Brain microvascular endothelial cell (primary cell): ENCODE data around the gene ATRN.
"Not testable (repeated sequence)": the region's sequence is repeated elsewhere in the genome, so short reads cannot be mapped to it uniquely, and the experiment has no call there.

ENCODE experiments used
- DNase-seq: peaks from one replicate; pipeline ENCODE4 v3.0.0-alpha.2; 2020
- H3K27ac ChIP-seq: fragments of 250-450 bp; sonication (Bioruptor Pico); 2 replicates; pipeline ENCODE4 v1.5.1; 2020; ENCODE audit warnings: mild to moderate bottlenecking, moderate library complexity
- H3K27me3 ChIP-seq: fragments of 250-450 bp; sonication (Bioruptor Pico); replicated peaks from 2 replicates; pipeline ENCODE4 v1.5.1; 2020; ENCODE audit warnings: mild to moderate bottlenecking
- H3K36me3 ChIP-seq: fragments of 250-450 bp; sonication (Bioruptor Pico); replicated peaks from 2 replicates; pipeline ENCODE4 v1.5.1; 2020; ENCODE audit warnings: mild to moderate bottlenecking
- H3K4me3 ChIP-seq: 2 replicates; pipeline ENCODE4 v1.5.1; 2011; ENCODE audit warnings: low read depth, mild to moderate bottlenecking, control low read depth, low read length, moderate library complexity
- in situ Hi-C: cut with HindIII; loops from 2 replicates; pipeline ENCODE4 v1.10.0; 2017; ENCODE audit warnings: low sequenced_read_pairs, low pct_ligation_motif_present
- TF ChIP-seq, protein P1 (sequence below): IDR thresholded peaks from 2 replicates; pipeline ENCODE4 v1.5.1; 2011; ENCODE audit warnings: low read depth, mild to moderate bottlenecking, moderate library complexity, low read length, control low read depth, inconsistent platforms; ENCODE audit errors: missing control alignments

The ATRN gene

DNA sequence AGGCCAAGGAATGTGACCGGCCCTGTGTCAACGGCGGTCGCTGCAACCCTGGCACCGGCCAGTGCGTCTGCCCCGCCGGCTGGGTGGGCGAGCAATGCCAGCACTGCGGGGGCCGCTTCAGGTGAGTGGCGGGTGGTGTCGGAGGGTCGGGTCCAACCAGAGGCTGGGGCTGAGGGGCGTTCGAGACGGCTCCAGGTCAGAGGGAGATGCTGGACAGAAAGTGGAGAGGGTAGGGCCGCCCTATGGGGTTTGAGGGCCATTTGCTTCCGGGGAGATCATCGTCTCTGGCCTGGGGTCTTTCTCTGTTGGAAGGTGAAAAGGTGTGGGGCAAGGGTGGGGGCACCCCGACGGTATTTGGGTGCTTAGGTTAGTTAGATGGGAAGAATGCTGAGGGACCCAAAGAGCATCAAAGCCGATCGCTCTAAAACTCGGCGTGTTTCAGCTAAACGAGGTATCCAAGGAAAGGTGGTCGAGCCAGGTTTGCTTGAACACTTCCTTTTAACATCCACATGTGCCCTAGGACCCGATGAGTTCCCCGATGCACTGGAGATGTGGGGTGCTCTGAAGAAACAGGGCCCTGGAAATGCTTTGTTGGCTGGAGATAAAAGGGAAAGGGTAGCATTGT lies 691 bp downstream of the ATRN start:
- H3K4me3 ChIP-seq: peak overlapping the region; percentile 83
- no peaks in the 10 kb centered on the region for H3K36me3 ChIP-seq
- DNase-seq: no peak
- in situ Hi-C loops: no loop called here
- peak overlapping the region; percentile 83 for H3K27ac ChIP-seq
- H3K27me3 ChIP-seq: no peaks in the 10 kb centered on the region
- TF ChIP-seq, protein P1, sequence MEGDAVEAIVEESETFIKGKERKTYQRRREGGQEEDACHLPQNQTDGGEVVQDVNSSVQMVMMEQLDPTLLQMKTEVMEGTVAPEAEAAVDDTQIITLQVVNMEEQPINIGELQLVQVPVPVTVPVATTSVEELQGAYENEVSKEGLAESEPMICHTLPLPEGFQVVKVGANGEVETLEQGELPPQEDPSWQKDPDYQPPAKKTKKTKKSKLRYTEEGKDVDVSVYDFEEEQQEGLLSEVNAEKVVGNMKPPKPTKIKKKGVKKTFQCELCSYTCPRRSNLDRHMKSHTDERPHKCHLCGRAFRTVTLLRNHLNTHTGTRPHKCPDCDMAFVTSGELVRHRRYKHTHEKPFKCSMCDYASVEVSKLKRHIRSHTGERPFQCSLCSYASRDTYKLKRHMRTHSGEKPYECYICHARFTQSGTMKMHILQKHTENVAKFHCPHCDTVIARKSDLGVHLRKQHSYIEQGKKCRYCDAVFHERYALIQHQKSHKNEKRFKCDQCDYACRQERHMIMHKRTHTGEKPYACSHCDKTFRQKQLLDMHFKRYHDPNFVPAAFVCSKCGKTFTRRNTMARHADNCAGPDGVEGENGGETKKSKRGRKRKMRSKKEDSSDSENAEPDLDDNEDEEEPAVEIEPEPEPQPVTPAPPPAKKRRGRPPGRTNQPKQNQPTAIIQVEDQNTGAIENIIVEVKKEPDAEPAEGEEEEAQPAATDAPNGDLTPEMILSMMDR: no peak

DNA sequence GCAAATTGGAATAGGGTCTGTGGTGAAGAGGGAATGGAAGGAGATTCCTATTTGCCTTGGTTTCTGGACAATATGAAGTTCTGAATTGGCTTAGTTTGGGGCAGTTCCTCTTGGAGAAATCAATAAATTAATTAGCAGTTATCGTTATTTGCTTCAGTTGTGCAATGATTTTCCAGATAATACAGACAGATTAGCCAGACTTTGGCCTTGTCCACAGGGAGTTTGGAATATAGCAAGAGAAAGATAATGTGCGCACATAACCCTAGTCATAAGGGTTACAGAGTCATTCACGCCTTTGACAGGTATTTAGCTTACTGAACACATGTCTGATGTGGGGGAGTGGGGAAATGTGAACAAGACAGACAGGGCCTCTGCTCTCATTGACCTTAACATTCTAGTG lies 1.3 kb downstream of the ATRN start:
- DNase-seq: no peak
- H3K27me3 ChIP-seq: no peaks in the 10 kb centered on the region
- H3K4me3 ChIP-seq: peak overlapping the region; percentile 83
- in situ Hi-C loops: no loop called here
- TF ChIP-seq, protein P1: no peak
- no peaks in the 10 kb centered on the region for H3K36me3 ChIP-seq
- no peak overlapping the region for H3K27ac ChIP-seq

DNA sequence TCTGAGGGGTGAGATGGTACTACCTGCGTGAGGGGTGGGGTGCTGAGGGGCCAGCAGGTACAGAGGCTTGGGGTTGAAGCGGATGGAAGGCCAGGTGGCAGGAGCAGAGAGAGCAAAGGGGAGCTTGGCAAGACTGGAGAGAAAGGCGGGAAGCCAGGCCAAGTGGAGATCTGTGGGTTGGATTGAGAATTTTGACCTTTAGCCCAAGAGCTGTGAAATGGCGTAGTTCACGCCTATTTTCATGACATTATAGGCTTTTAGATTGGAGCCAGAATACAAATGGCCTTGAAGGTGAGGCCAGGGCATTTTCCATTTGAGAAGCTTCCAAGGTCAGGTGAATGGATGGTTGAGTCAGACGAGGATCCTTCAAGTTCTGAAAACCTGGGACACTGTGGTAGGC lies 2.5 kb downstream of the ATRN start:
- H3K36me3 ChIP-seq: no peaks in the 10 kb centered on the region
- H3K4me3 ChIP-seq: no peak overlapping the region
- H3K27ac ChIP-seq: no peak overlapping the region
- TF ChIP-seq, protein P1: no peak
- no peak for DNase-seq
- no peaks in the 10 kb centered on the region for H3K27me3 ChIP-seq
- in situ Hi-C loops: no loop called here

DNA sequence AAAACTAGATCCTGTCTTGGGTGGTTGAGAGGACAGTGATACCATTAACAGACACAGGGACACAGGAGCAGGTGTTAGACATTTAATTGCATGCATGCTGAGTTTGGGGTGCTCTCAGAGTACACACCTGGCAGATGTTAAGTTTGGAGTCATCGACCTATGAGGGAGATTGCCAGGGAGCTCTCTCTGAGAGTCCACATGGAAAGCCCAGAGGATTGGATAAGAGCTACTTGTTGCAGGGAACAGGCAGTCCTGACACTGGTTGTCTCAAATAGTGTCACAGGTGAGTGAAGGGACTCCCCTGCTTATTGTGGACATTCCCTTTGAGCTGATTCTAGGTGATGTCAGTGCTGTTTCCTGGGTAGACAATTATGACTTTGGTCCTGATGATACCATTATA lies 3.1 kb downstream of the ATRN start:
- no peak overlapping the region for H3K4me3 ChIP-seq
- TF ChIP-seq, protein P1: no peak
- no peaks in the 10 kb centered on the region for H3K36me3 ChIP-seq
- in situ Hi-C loops: no loop called here
- H3K27ac ChIP-seq: no peak overlapping the region
- no peak for DNase-seq
- no peaks in the 10 kb centered on the region for H3K27me3 ChIP-seq

DNA sequence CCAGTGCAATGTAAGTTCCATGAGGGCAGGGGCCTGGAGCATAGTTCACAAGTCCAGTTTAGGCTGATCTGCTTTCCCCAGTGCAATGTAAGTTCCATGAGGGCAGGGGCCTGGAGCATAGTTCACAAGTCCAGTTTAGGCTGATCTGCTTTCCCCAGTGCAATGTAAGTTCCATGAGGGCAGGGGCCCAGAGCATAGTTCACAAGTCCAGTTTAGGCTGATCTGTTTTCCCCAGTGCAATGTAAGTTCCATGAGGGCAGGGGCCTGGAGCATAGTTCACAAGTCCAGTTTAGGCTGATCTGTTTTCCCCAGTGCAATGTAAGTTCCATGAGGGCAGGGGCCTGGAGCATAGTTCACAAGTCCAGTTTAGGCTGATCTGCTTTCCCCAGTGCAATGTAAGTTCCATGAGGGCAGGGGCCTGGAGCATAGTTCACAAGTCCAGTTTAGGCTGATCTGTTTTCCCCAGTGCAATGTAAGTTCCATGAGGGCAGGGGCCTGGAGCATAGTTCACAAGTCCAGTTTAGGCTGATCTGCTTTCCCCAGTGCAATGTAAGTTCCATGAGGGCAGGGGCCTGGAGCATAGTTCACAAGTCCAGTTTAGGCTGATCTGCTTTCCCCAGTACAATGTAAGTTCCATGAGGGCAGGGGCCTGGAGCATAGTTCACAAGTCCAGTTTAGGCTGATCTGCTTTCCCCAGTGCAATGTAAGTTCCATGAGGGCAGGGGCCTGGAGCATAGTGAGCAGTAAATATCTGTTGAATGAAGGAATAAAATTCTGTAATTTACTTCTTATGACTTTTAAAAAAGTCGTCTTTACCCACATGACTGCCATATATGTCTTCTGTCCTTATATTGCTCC lies 6.4 kb downstream of the ATRN start:
- H3K27me3 ChIP-seq, H3K36me3 ChIP-seq, H3K4me3 ChIP-seq, DNase-seq, H3K27ac ChIP-seq, in situ Hi-C loops: not testable (repeated sequence)

DNA sequence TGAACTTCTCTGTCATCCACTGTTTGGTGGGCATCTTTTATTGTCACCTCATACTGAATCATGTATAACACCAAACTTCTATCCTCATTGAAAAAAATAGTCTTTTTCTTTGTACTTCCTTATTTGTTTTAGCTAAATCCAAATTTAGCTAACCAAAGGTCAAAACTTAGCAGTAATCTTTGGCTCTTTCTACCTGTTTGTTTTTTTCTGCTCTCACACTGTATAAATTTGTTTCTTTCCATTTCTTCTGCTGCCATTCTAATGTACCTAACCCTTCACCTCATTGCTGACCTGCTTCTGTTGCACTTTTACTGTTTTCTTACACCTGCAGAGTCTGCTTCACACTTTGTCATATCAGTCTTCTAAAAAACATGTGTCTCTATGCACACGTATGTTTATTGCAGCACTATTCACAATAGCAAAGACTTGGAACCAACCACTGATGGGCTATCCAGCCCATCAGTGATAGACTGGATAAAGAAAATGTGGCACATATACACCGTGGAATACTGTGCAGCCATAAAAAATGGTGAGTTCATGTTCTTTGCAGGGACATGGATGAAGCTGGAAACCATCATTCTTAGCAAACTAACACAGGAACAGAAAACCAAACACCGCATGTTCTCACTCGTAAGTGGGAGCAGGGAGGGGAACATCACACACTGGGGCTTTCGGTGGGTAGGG lies 7.2 kb downstream of the ATRN start:
- Histone ChIP-seq H3K4me3 (no peak overlapping the region), H3K36me3 (no peaks in the 10 kb centered on the region), H3K27me3 (no peaks in the 10 kb centered on the region), H3K27ac (no peak overlapping the region)
- DNase-seq: no peak
- in situ Hi-C loops: no loop called here
- TF ChIP-seq, protein P1: no peak
